Endothelial cell of umbilical vein (primary cell): ENCODE measurements around the gene ITSN1. TPM values are rescaled to one million over a fixed set of nuclear protein-coding genes. Genes with fewer than 3 reads are reported as not detected.

Source experiments
- BruUV-seq: library from RNA; stranded (reverse); fragments of 400-500 nt; replicated peaks from 2 replicates; lab custom pipeline; 2021; lab: Mats Ljungman, UMichigan
- CTCF ChIA-PET: fragments of 300-600, 350-600 bp; sonication (Branson Sonifier 250); formaldehyde crosslinking; loops from one replicate; lab custom pipeline; 2021; ENCODE audit warnings: antibody characterized with exemption, inconsistent platforms; lab: Charles Lee
- POLR2A ChIA-PET: fragments of 300-600, 350-600 bp; sonication (Branson Sonifier 250); formaldehyde crosslinking; loops from one replicate; lab custom pipeline; 2021; ENCODE audit warnings: antibody characterized with exemption, inconsistent platforms; lab: Charles Lee
- DNase-seq: peaks from one replicate; pipeline ENCODE4 v3.0.0-alpha.2; 2011; ENCODE audit warnings: low read depth, low spot score
- FAIRE-seq: peaks from 2 replicates; lab custom pipeline; 2011; peaks lifted over from hg19 to GRCh38; lab: Jason Lieb, UNC
- H2AFZ ChIP-seq: 2 replicates; pipeline ENCODE4 v1.6.0; 2012; ENCODE audit warnings: low read depth, low read length, control low read depth, inconsistent platforms
- H3K27ac ChIP-seq: 2 replicates; pipeline ENCODE4 v1.5.1; 2011; ENCODE audit warnings: low read depth, mild to moderate bottlenecking, control low read depth, low read length, moderate library complexity; ENCODE audit not compliant: insufficient read depth
- H3K27me3 ChIP-seq, 2 experiments: 2 replicates each; pipeline versions ENCODE4 v1.6.0 to v1.6.1; 2011; ENCODE audit warnings: low read length in 2 of 2, mixed read lengths in 1 of 2; ENCODE audit not compliant: control insufficient read depth in 2 of 2, insufficient read depth in 2 of 2
- H3K36me3 ChIP-seq, 2 experiments: 2 replicates in 1 of 2; 3 replicates in 1 of 2; pipeline ENCODE4 v1.5.1; 2011; ENCODE audit warnings: low read length in 2 of 2, mild to moderate bottlenecking in 1 of 2, moderate library complexity in 1 of 2; ENCODE audit not compliant: control insufficient read depth in 2 of 2, insufficient read depth in 2 of 2; ENCODE audit errors: extremely low read depth in 1 of 2
- H3K4me1 ChIP-seq: 3 replicates; pipeline ENCODE4 v1.5.1; 2011; ENCODE audit warnings: mild to moderate bottlenecking, low read length; ENCODE audit not compliant: control insufficient read depth, insufficient read depth; ENCODE audit errors: extremely low read depth
- H3K4me2 ChIP-seq: 2 replicates; pipeline ENCODE4 v1.6.1; 2011; ENCODE audit warnings: low read length, control low read depth, mixed read lengths; ENCODE audit not compliant: insufficient read depth
- H3K4me3 ChIP-seq, 3 experiments: fragments of 200-600 bp in 1 of 3; sonication (generic), shearing (Covaris generic) in 1 of 3; replicated peaks in 1 of 3; 2 replicates each; pipeline ENCODE4 v1.5.1; 2011 to 2016; ENCODE audit warnings: control low read depth in 3 of 3, low read length in 3 of 3, mild to moderate bottlenecking in 2 of 3, inconsistent platforms in 1 of 3, low read depth in 1 of 3, moderate library complexity in 1 of 3; ENCODE audit not compliant: insufficient read depth in 1 of 3
- H3K79me2 ChIP-seq: 2 replicates; pipeline ENCODE4 v1.6.0; 2012; ENCODE audit warnings: low read length, inconsistent platforms; ENCODE audit not compliant: control insufficient read depth, insufficient read depth
- H3K9ac ChIP-seq: replicated peaks from 2 replicates; pipeline ENCODE3; 2011; ENCODE audit warnings: low read length, control low read depth; ENCODE audit not compliant: insufficient read depth; ENCODE audit errors: extremely low read depth
- H3K9me1 ChIP-seq: replicated peaks from 3 replicates; pipeline ENCODE4 v1.6.0; 2011; ENCODE audit warnings: mild to moderate bottlenecking, low read length; ENCODE audit not compliant: control insufficient read depth, insufficient read depth; ENCODE audit errors: extremely low read depth
- H3K9me3 ChIP-seq: replicated peaks from 2 replicates; pipeline ENCODE4 v1.5.1; 2012; ENCODE audit warnings: low read length, inconsistent platforms; ENCODE audit not compliant: control insufficient read depth, insufficient read depth
- H4K20me1 ChIP-seq: replicated peaks from 2 replicates; pipeline ENCODE3; 2011; ENCODE audit warnings: mild to moderate bottlenecking, low read length; ENCODE audit not compliant: control insufficient read depth, insufficient read depth; ENCODE audit errors: extremely low read depth
- EZH2 ChIP-seq: IDR thresholded peaks from 2 replicates; pipeline ENCODE4 v1.6.1; 2012; ENCODE audit warnings: borderline replicate concordance, low read depth, mild to moderate bottlenecking, moderate library complexity, low read length, inconsistent platforms; ENCODE audit not compliant: severe bottlenecking
- FOS ChIP-seq: IDR thresholded peaks from 2 replicates; pipeline ENCODE4 v1.6.1; 2011; ENCODE audit warnings: mild to moderate bottlenecking, low read length, moderate library complexity, borderline replicate concordance; ENCODE audit not compliant: insufficient read depth
- GATA2 ChIP-seq: IDR thresholded peaks from 2 replicates; pipeline ENCODE4 v1.7.0; 2011; ENCODE audit warnings: low read depth, mild to moderate bottlenecking, moderate library complexity, mixed read lengths, low read length; ENCODE audit not compliant: insufficient read length, insufficient read depth
- JUN ChIP-seq: IDR thresholded peaks from 2 replicates; pipeline ENCODE4 v1.6.1; 2011; ENCODE audit warnings: borderline replicate concordance, low read depth; ENCODE audit not compliant: insufficient read length, insufficient read depth
- MYC ChIP-seq: IDR thresholded peaks from one replicate; pipeline ENCODE4 v1.6.1; 2011; ENCODE audit warnings: mild to moderate bottlenecking, low read depth, low read length
- POLR2A ChIP-seq: IDR thresholded peaks from 2 replicates; pipeline ENCODE4 v1.6.1; 2012; ENCODE audit warnings: low read depth, mild to moderate bottlenecking, control low read depth, low read length
- POLR2AphosphoS5 ChIP-seq: IDR thresholded peaks from 2 replicates; pipeline ENCODE4 v1.6.1; 2012; ENCODE audit warnings: low read depth, mild to moderate bottlenecking, control low read depth, low read length, moderate library complexity; ENCODE audit not compliant: insufficient read depth
- dilution Hi-C: fragments of 300-500 bp; cut with MboI; formaldehyde crosslinking; loops from one replicate; pipeline ENCODE4 v1.15.0; 2019; ENCODE audit warnings: low sequenced_read_pairs; ENCODE audit not compliant: extremely low pct_ligation_motif_present
- intact Hi-C: fragments of 100-400 bp; cut with micrococcal nuclease; formaldehyde crosslinking; loops from one replicate; pipeline ENCODE4 v1.10.0; 2022
- polyA plus RNA-seq, 4 experiments: library from polyadenylated mRNA; depleted of rRNA in 3 of 4; stranded (reverse) in 3 of 4; unstranded in 1 of 4; fragments of >200 nt; gene quantifications; 2 replicates each; pipeline versions ENCODE4 v1.2.1 to v1.2.3, GENCODE V29; 2011 to 2012; ENCODE audit warnings: missing spikeins in 1 of 4
- total RNA-seq: library from RNA; stranded (reverse); gene quantifications from 2 replicates; pipeline ENCODE4 v1.2.3, GENCODE V29; 2021
- TF ChIP-seq, protein P1 (sequence below), 2 donors: IDR thresholded peaks; 1 replicate in 1 of 2; 2 replicates in 1 of 2; pipeline ENCODE4 v1.5.1; 2011; ENCODE audit warnings: low read length in 2 of 2, mild to moderate bottlenecking in 2 of 2, moderate library complexity in 2 of 2, control low read depth in 1 of 2, inconsistent platforms in 1 of 2, low read depth in 1 of 2; ENCODE audit not compliant: insufficient read depth in 1 of 2; ENCODE audit errors: extremely low read depth in 1 of 2
- TF ChIP-seq, protein P2 (sequence below): IDR thresholded peaks from 2 replicates; pipeline ENCODE4 v1.6.1; 2011; ENCODE audit not compliant: insufficient read depth, insufficient read length

Gene ITSN1
- total and polyA plus RNA-seq, 2 donors (not counting 3 experiments of a cell fraction or from before 2014, with no cell fraction given): 72.2 to 86.8 TPM

DNA sequence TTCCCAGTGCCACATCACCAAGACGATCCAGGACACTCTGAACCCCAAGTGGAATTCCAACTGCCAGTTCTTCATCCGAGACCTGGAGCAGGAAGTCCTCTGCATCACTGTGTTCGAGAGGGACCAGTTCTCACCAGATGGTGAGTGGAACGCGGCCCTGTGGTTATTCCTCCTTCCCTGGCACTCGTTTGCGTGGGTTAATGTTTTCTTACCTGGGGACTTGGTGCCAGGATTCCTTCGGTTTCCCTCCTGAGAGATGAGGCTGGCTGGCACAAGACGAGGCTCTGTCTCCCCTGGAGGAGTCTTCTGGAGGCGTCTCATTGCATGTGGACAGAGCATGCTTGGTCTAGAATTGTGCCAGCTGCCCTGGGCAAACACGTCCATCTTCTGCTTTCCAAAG is 244.0 kb downstream of the ITSN1 start:
- Histone ChIP-seq H3K9me3 (no peaks in the 10 kb centered on the region), H3K4me3 (no peak overlapping the region), H3K79me2 (no peaks in the 10 kb centered on the region), H3K4me1 (peaks cover 4% of the 10 kb centered on the region), H2AFZ (no peak overlapping the region), H3K27ac (no peak overlapping the region), H4K20me1 (no peaks in the 10 kb centered on the region), H3K4me2 (no peak overlapping the region), H3K36me3 (no peaks in the 10 kb centered on the region), H3K9ac (no peak overlapping the region), H3K9me1 (no peaks in the 10 kb centered on the region), H3K27me3 (peaks cover 2 to 7% of the 10 kb centered on the region in 2 experiments)
- FAIRE-seq (no peak), DNase-seq (no peak)
- intact Hi-C loops: no loop called here
- ChIA-PET CTCF (no interaction called here), POLR2A (no interaction called here)
- dilution Hi-C loops: no loop called here
- BruUV-seq: no TSS peak
- TF ChIP-seq POLR2A (no peak), POLR2AphosphoS5 (no peak), FOS (no peak), MYC (no peak), EZH2 (no peak), JUN (no peak), GATA2 (no peak)
- TF ChIP-seq, protein P1, sequence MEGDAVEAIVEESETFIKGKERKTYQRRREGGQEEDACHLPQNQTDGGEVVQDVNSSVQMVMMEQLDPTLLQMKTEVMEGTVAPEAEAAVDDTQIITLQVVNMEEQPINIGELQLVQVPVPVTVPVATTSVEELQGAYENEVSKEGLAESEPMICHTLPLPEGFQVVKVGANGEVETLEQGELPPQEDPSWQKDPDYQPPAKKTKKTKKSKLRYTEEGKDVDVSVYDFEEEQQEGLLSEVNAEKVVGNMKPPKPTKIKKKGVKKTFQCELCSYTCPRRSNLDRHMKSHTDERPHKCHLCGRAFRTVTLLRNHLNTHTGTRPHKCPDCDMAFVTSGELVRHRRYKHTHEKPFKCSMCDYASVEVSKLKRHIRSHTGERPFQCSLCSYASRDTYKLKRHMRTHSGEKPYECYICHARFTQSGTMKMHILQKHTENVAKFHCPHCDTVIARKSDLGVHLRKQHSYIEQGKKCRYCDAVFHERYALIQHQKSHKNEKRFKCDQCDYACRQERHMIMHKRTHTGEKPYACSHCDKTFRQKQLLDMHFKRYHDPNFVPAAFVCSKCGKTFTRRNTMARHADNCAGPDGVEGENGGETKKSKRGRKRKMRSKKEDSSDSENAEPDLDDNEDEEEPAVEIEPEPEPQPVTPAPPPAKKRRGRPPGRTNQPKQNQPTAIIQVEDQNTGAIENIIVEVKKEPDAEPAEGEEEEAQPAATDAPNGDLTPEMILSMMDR (IDR thresholded peaks at IDR 0.05; ENCODE audit: extremely low read depth in 1 of 2, insufficient read depth in 1 of 2, low read depth in 1 of 2, low read length in 2 of 2): no peak
- TF ChIP-seq, protein P2, sequence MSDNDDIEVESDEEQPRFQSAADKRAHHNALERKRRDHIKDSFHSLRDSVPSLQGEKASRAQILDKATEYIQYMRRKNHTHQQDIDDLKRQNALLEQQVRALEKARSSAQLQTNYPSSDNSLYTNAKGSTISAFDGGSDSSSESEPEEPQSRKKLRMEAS: no peak
